ENCODE results near the gene DDX39B.
"Not testable (repeated sequence)": the region's sequence is repeated elsewhere in the genome, so short reads cannot be mapped to it uniquely, and the experiment has no call there.

Gene DDX39B

GRCh38 chr6:31541658-31542521, at the start of gene DDX39B:
TSS of gene DDX39B (minus strand) at chr6:31542003. CDS start at chr6:31540532, 1,471 bp downstream.
- H3K27me3 Mint-ChIP-seq = no peaks in the 10 kb centered on the region
- H3K4me3 Mint-ChIP-seq = peak within 1 kb of the TSS; percentile 81
- no peaks in the 10 kb centered on the region for H3K9me3 Mint-ChIP-seq
- DNase-seq (peak; percentile 94), ATAC-seq (peak; percentile 77)
- H3K36me3 Mint-ChIP-seq (ENCODE audit: low read depth) = peaks cover 45% of the 10 kb centered on the region
- peaks cover 61% of the 10 kb centered on the region for H3K4me1 Mint-ChIP-seq
- peak within 1 kb of the TSS; percentile 94 for H3K27ac Mint-ChIP-seq

- H3K36me3 Mint-ChIP-seq (ENCODE audit: low read depth); H3K27me3 Mint-ChIP-seq; H3K27ac Mint-ChIP-seq; DNase-seq; ATAC-seq; H3K9me3 Mint-ChIP-seq; H3K4me3 Mint-ChIP-seq: not testable (repeated sequence)
- H3K4me1 Mint-ChIP-seq = peaks cover 66% of the 10 kb centered on the region
Measured at GRCh38 chr6:31590691-31591090, 48.9 kb upstream of the DDX39B start.

GRCh38 chr6:31588871-31589650, 47.3 kb upstream of the DDX39B start:
- DNase-seq = no peak
- Mint-ChIP-seq H3K36me3 (ENCODE audit: low read depth) (peaks cover 2% of the 10 kb centered on the region), H3K4me1 (peaks cover 72% of the 10 kb centered on the region), H3K9me3 (no peaks in the 10 kb centered on the region), H3K27ac (peak overlapping the region; percentile 82), H3K4me3 (peak overlapping the region; percentile 27), H3K27me3 (no peaks in the 10 kb centered on the region)
- no peak for ATAC-seq

GRCh38 chr6:31587791-31588777, 46.3 kb upstream of the DDX39B start:
- Mint-ChIP-seq H3K4me1 (peaks cover 70% of the 10 kb centered on the region), H3K4me3 (peak overlapping the region; percentile 77), H3K27ac (peak overlapping the region; percentile 81), H3K36me3 (ENCODE audit: low read depth) (peaks cover 2% of the 10 kb centered on the region), H3K27me3 (no peaks in the 10 kb centered on the region), H3K9me3 (no peaks in the 10 kb centered on the region)
- no peak for ATAC-seq
- no peak for DNase-seq

GRCh38 chr6:31586599-31587281, 44.9 kb upstream of the DDX39B start:
- H3K27ac Mint-ChIP-seq = peak overlapping the region; percentile 79
- H3K27me3 Mint-ChIP-seq = no peaks in the 10 kb centered on the region
- peaks cover 4% of the 10 kb centered on the region for H3K36me3 Mint-ChIP-seq (ENCODE audit: low read depth)
- peak; percentile 30 for ATAC-seq
- peak overlapping the region; percentile 77 for H3K4me3 Mint-ChIP-seq
- no peak for DNase-seq
- peaks cover 71% of the 10 kb centered on the region for H3K4me1 Mint-ChIP-seq
- no peaks in the 10 kb centered on the region for H3K9me3 Mint-ChIP-seq

- Mint-ChIP-seq H3K9me3 (no peaks in the 10 kb centered on the region), H3K36me3 (ENCODE audit: low read depth) (peaks cover 8% of the 10 kb centered on the region), H3K4me3 (peak within 1 kb of the TSS; percentile 77), H3K4me1 (peaks cover 71% of the 10 kb centered on the region), H3K27me3 (no peaks in the 10 kb centered on the region), H3K27ac (peak within 1 kb of the TSS; percentile 79)
- DNase-seq (no peak), ATAC-seq (no peak)
Measured at GRCh38 chr6:31586008-31586407, 44.2 kb upstream of the DDX39B start, which contains the start of gene LST1. TSS of gene LST1 (plus strand) at chr6:31586277. CDS start at chr6:31587300, 1,023 bp downstream.

GRCh38 chr6:31585491-31585890, 43.7 kb upstream of the DDX39B start:
- H3K4me3 Mint-ChIP-seq = peak overlapping the region; percentile 77
- DNase-seq (no peak), ATAC-seq (peak; percentile 17)
- H3K9me3 Mint-ChIP-seq = no peaks in the 10 kb centered on the region
- peaks cover 10% of the 10 kb centered on the region for H3K36me3 Mint-ChIP-seq (ENCODE audit: low read depth)
- H3K27me3 Mint-ChIP-seq = no peaks in the 10 kb centered on the region
- H3K27ac Mint-ChIP-seq = peak overlapping the region; percentile 79
- peaks cover 69% of the 10 kb centered on the region for H3K4me1 Mint-ChIP-seq

GRCh38 chr6:31582230-31582643, 40.4 kb upstream of the DDX39B start, which contains the start of gene LTB:
TSS of gene LTB (minus strand) at chr6:31582424. CDS start at chr6:31582417, 7 bp downstream.
- DNase-seq = no peak
- H3K4me3 Mint-ChIP-seq = peak within 1 kb of the TSS; percentile 99
- H3K36me3 Mint-ChIP-seq (ENCODE audit: low read depth) = peaks cover 32% of the 10 kb centered on the region
- ATAC-seq = no peak
- peak within 1 kb of the TSS; percentile 87 for H3K27ac Mint-ChIP-seq
- peaks cover 75% of the 10 kb centered on the region for H3K4me1 Mint-ChIP-seq
- no peaks in the 10 kb centered on the region for H3K27me3 Mint-ChIP-seq
- H3K9me3 Mint-ChIP-seq = no peaks in the 10 kb centered on the region

GRCh38 chr6:31581434-31582229, 39.8 kb upstream of the DDX39B start:
- H3K36me3 Mint-ChIP-seq (ENCODE audit: low read depth) = peaks cover 38% of the 10 kb centered on the region
- ATAC-seq = no peak
- no peaks in the 10 kb centered on the region for H3K27me3 Mint-ChIP-seq
- peak overlapping the region; percentile 99 for H3K4me3 Mint-ChIP-seq
- no peaks in the 10 kb centered on the region for H3K9me3 Mint-ChIP-seq
- peak overlapping the region; percentile 87 for H3K27ac Mint-ChIP-seq
- H3K4me1 Mint-ChIP-seq = peaks cover 74% of the 10 kb centered on the region
- DNase-seq = no peak

- ATAC-seq (peak; percentile 78), DNase-seq (peak; percentile 95)
- Mint-ChIP-seq H3K27me3 (no peaks in the 10 kb centered on the region), H3K4me3 (peak overlapping the region; percentile 99), H3K27ac (peak overlapping the region; percentile 87), H3K9me3 (no peaks in the 10 kb centered on the region), H3K36me3 (ENCODE audit: low read depth) (peaks cover 45% of the 10 kb centered on the region), H3K4me1 (peaks cover 74% of the 10 kb centered on the region)
Measured at GRCh38 chr6:31580807-31581433, 39.1 kb upstream of the DDX39B start.

- Mint-ChIP-seq H3K36me3 (ENCODE audit: low read depth) (peaks cover 48% of the 10 kb centered on the region), H3K4me1 (peaks cover 74% of the 10 kb centered on the region), H3K27me3 (no peaks in the 10 kb centered on the region), H3K9me3 (no peaks in the 10 kb centered on the region), H3K27ac (peak overlapping the region; percentile 87), H3K4me3 (peak overlapping the region; percentile 99)
- DNase-seq = no peak
- no peak for ATAC-seq
Measured at GRCh38 chr6:31580438-31580740, 38.6 kb upstream of the DDX39B start.

GRCh38 chr6:31579546-31580437, 38.0 kb upstream of the DDX39B start:
- Mint-ChIP-seq H3K4me1 (peaks cover 75% of the 10 kb centered on the region), H3K36me3 (ENCODE audit: low read depth) (peaks cover 50% of the 10 kb centered on the region), H3K4me3 (peak overlapping the region; percentile 99), H3K9me3 (no peaks in the 10 kb centered on the region), H3K27ac (peak overlapping the region; percentile 87), H3K27me3 (no peaks in the 10 kb centered on the region)
- ATAC-seq = peak; percentile 17
- no peak for DNase-seq

Measured in activated naive CD8-positive, alpha-beta T cell treated with anti-CD3 and anti-CD28 coated beads, Interleukin-2, amount 50 U/mL, for 24 hours (primary cell).